ENCODE results near the gene CORO2B. TPM values are rescaled to one million over a fixed set of nuclear protein-coding genes. Genes with fewer than 3 reads are reported as not detected.

Gene CORO2B
- total and polyA plus RNA-seq, 2 of the 13 experiments (the other 11 are each of a cell fraction or from before 2014, with no cell fraction given), result 0.35 to 0.63 TPM

- H3K79me2 ChIP-seq (ENCODE audit: insufficient read depth, low read length), result no peaks in the 10 kb centered on the region
- no peak for ATAC-seq
- H3K36me3 ChIP-seq (replicated peaks in 1 of 2; ENCODE audit: control insufficient read depth in 1 of 2, insufficient read depth in 2 of 2, low read length in 2 of 2), result no peaks in the 10 kb centered on the region
- H4K20me1 ChIP-seq (ENCODE audit: insufficient read depth, low read length), result no peaks in the 10 kb centered on the region
- H3K27me3 ChIP-seq (ENCODE audit: control insufficient read depth in 1 of 2, insufficient read depth in 2 of 2, low read length in 2 of 2), result peaks cover 0 to 13% of the 10 kb centered on the region in 2 experiments; a peak in 1 of 5 replicates
- H3K9ac ChIP-seq (ENCODE audit: insufficient read depth, low read depth, low read length), result no peak overlapping the region
- WGBS (ENCODE audit: low lambda C conversion rate), result 36% methylated on average over 11 of the region's 11 CpGs
- no peak overlapping the region for H3K4me3 ChIP-seq (replicated peaks in 1 of 3; ENCODE audit: insufficient read depth in 1 of 3, low read depth in 2 of 3, low read length in 3 of 3)
- no peaks in the 10 kb centered on the region for H3K9me3 ChIP-seq (ENCODE audit: low read length)
- H3K4me2 ChIP-seq (ENCODE audit: low read depth, low read length), result no peak overlapping the region
- TF ChIP-seq CREB1 (IDR thresholded peaks at IDR 0.05) (no peak), CREB1 (CRISPR knock-in tag; IDR thresholded peaks at IDR 0.05) (no peak), SMAD9 (CRISPR knock-in tag; IDR thresholded peaks at IDR 0.05) (no peak), KMT2B (CRISPR knock-in tag; IDR thresholded peaks at IDR 0.05) (no peak), SSRP1 (CRISPR knock-in tag; IDR thresholded peaks at IDR 0.05) (no peak), MIER2 (CRISPR knock-in tag; IDR thresholded peaks at IDR 0.05) (no peak), ZFP41 (CRISPR knock-in tag; IDR thresholded peaks at IDR 0.05; ENCODE audit: borderline replicate concordance) (no peak), PHB2 (IDR thresholded peaks at IDR 0.05; ENCODE audit: partially characterized antibody) (no peak), RFX3 (CRISPR knock-in tag; IDR thresholded peaks at IDR 0.05) (no peak), ZNF205 (CRISPR knock-in tag; IDR thresholded peaks at IDR 0.05) (no peak), ARID2 (CRISPR knock-in tag; IDR thresholded peaks at IDR 0.05; ENCODE audit: borderline replicate concordance) (no peak), PBX2 (CRISPR knock-in tag; IDR thresholded peaks at IDR 0.05) (no peak), LBX2 (CRISPR knock-in tag; IDR thresholded peaks at IDR 0.05; ENCODE audit: borderline replicate concordance) (no peak), ZZZ3 (CRISPR knock-in tag; IDR thresholded peaks at IDR 0.05; ENCODE audit: borderline replicate concordance) (no peak), PPARG (CRISPR knock-in tag; conservative IDR thresholded peaks at IDR 0.05) (no peak), ZNF34 (CRISPR knock-in tag; IDR thresholded peaks at IDR 0.05; ENCODE audit: borderline replicate concordance) (no peak), MXD1 (CRISPR knock-in tag; IDR thresholded peaks at IDR 0.05) (no peak), ZNF556 (CRISPR knock-in tag; IDR thresholded peaks at IDR 0.05; ENCODE audit: borderline replicate concordance) (no peak), ZBTB2 (CRISPR knock-in tag; IDR thresholded peaks at IDR 0.05; ENCODE audit: low read depth) (no peak)
- TF ChIP-seq, protein P1, sequence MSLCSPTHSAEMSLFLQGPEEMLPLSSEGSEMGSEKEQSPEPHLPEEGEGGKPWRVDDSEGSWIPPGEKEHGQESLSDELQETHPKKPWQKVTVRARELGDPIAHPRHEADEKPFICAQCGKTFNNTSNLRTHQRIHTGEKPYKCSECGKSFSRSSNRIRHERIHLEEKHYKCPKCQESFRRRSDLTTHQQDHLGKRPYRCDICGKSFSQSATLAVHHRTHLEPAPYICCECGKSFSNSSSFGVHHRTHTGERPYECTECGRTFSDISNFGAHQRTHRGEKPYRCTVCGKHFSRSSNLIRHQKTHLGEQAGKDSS (CRISPR knock-in tag; IDR thresholded peaks at IDR 0.05; ENCODE audit: borderline replicate concordance, low read depth), result no peak
- POLR2A ChIA-PET, result no interaction called here
- in situ Hi-C loops (cut with HindIII; ENCODE audit: extremely low pct_ligation_motif_present, low pct_unique_long_range_greater_than_20kb), result no loop called here
- no peak overlapping the region for H2AFZ ChIP-seq (ENCODE audit: low read length)
- CTCF ChIA-PET (ENCODE audit: low intra/inter-chr PET ratio, low total read pairs), result no interaction called here
- no peak for DNase-seq (ENCODE audit: low spot score)
- no peaks in the 10 kb centered on the region for H3K4me1 ChIP-seq (ENCODE audit: insufficient read depth, low read length)
- no peak for FAIRE-seq
- BruUV-seq (replicated peaks), result no TSS peak
- intact Hi-C loops (cut with micrococcal nuclease; ENCODE audit: unreplicated experiment), result no loop called here
- no peak overlapping the region for H3K27ac ChIP-seq (ENCODE audit: extremely low read length, insufficient read depth, low read length)
Observed at GRCh38 chr15:68765602-68766368, 187.0 kb downstream of the CORO2B start.

Measured in HepG2 (cell line).